Lower leg skin (tissue), 4 donors: Measurements from ENCODE around the gene NANS. TPM values are rescaled to one million over a fixed set of nuclear protein-coding genes. Genes with fewer than 3 reads are reported as not detected.

Experiments
- DNase-seq, 2 donors: peaks; one replicate each; pipeline ENCODE4 v3.0.0-alpha.2; 2019; ENCODE audit warnings: low spot score in 2 of 2
- H3K4me3 ChIP-seq: fragments of 200-600 bp; sonication (generic); 2 replicates; pipeline ENCODE4 v1.5.1; 2017; ENCODE audit warnings: mild to moderate bottlenecking, low read depth; ENCODE audit not compliant: poor library complexity, severe bottlenecking
- CTCF ChIP-seq, 3 donors: fragments of 450-650 bp; IDR thresholded peaks; one replicate each; pipeline ENCODE4 v1.5.1; 2016; ENCODE audit warnings: antibody characterized with exemption in 3 of 3, mild to moderate bottlenecking in 3 of 3, moderate library complexity in 2 of 3
- POLR2A ChIP-seq, 2 donors: fragments of 450-650 bp; IDR thresholded peaks; one replicate each; pipeline ENCODE4 v1.6.1; 2016 to 2017; ENCODE audit warnings: antibody characterized with exemption in 2 of 2, mild to moderate bottlenecking in 1 of 2, moderate library complexity in 1 of 2
- WGBS, 2 donors: methylation state at CpG; one replicate each; pipeline ENCODE4 v1.1.5; 2018; 5-methylcytosine and 5-hydroxymethylcytosine counted together
- intact Hi-C: fragments of 100-400 bp; cut with DNase I; formaldehyde crosslinking; loops from one replicate; pipeline ENCODE4 v1.15.0; 2023; ENCODE audit warnings: low total_unique reads
- total RNA-seq, 4 donors: library from RNA; depleted of rRNA; stranded (reverse); fragments of >200 nt; gene quantifications; one replicate each; pipeline ENCODE4 v1.1.0, GENCODE V29; 2016

NANS gene
- total RNA-seq, 4 donors from 2014 or later, result 26.5 to 46.0 (median 40.5) TPM

GRCh38 chr9:98080780-98081179, 24.2 kb downstream of the NANS start:
- no peak for DNase-seq
- intact Hi-C loops, result no loop called here

GRCh38 chr9:98081477-98082219, 25.1 kb downstream of the NANS start:
- intact Hi-C loops, result no loop called here
- no peak overlapping the region for H3K4me3 ChIP-seq
- WGBS, 2 donors, result 55 to 63% methylated on average over 5 to 6 of the region's 6 CpGs
- DNase-seq, result no peak
- TF ChIP-seq CTCF (IDR thresholded peaks at IDR 0.05) (no peak), POLR2A (IDR thresholded peaks at IDR 0.05) (no peak)

More at GRCh38 chr9:98080780-98081179, 24.2 kb downstream of the NANS start:
- H3K4me3 ChIP-seq, result no peak overlapping the region
- 91 to 95% methylated on average over 12 of the region's 12 CpGs for WGBS, 2 donors
- TF ChIP-seq POLR2A (IDR thresholded peaks at IDR 0.05) (no peak), CTCF (IDR thresholded peaks at IDR 0.05) (no peak)

GRCh38 chr9:98083061-98083501, 26.5 kb downstream of the NANS start:
- TF ChIP-seq CTCF (IDR thresholded peaks at IDR 0.05), result no peak
- TF ChIP-seq POLR2A (IDR thresholded peaks at IDR 0.05), result no peak
- WGBS, 2 donors, result 86 to 94% methylated on average over 2 of the region's 2 CpGs
- intact Hi-C loops, result no loop called here
- no peak for DNase-seq
- no peak overlapping the region for H3K4me3 ChIP-seq

- no peak overlapping the region for H3K4me3 ChIP-seq
- DNase-seq, result no peak
- WGBS, 2 donors, result 95% methylated on average over 7 of the region's 7 CpGs
- intact Hi-C loops, result no loop called here
- no peak for TF ChIP-seq CTCF (IDR thresholded peaks at IDR 0.05)
- no peak for TF ChIP-seq POLR2A (IDR thresholded peaks at IDR 0.05)
Measured at GRCh38 chr9:98083566-98084183, 27.1 kb downstream of the NANS start.

GRCh38 chr9:98084396-98084795, 27.9 kb downstream of the NANS start:
- TF ChIP-seq CTCF (IDR thresholded peaks at IDR 0.05) (no peak), POLR2A (IDR thresholded peaks at IDR 0.05) (no peak)
- intact Hi-C loops, result no loop called here
- no peak overlapping the region for H3K4me3 ChIP-seq
- DNase-seq, result no peak
- 80 to 88% methylated on average over 3 of the region's 3 CpGs for WGBS, 2 donors
